ENCODE data around the gene ACADVL.

DNA sequence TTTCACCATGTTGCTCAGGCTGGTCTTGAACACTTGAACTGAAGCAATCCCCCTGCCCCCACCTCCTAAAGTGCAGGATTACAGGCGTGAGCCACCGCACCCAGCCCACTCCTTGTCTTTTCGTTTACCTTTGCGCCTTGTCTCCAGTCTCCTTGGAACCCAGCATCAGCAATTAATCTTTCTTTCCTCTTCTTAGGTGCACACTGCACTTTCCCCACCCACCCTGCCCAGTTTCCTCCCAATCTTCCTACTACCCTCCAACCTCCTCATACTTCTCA, 44.0 kb downstream of the ACADVL start:
- TF ChIP-seq, protein P1, sequence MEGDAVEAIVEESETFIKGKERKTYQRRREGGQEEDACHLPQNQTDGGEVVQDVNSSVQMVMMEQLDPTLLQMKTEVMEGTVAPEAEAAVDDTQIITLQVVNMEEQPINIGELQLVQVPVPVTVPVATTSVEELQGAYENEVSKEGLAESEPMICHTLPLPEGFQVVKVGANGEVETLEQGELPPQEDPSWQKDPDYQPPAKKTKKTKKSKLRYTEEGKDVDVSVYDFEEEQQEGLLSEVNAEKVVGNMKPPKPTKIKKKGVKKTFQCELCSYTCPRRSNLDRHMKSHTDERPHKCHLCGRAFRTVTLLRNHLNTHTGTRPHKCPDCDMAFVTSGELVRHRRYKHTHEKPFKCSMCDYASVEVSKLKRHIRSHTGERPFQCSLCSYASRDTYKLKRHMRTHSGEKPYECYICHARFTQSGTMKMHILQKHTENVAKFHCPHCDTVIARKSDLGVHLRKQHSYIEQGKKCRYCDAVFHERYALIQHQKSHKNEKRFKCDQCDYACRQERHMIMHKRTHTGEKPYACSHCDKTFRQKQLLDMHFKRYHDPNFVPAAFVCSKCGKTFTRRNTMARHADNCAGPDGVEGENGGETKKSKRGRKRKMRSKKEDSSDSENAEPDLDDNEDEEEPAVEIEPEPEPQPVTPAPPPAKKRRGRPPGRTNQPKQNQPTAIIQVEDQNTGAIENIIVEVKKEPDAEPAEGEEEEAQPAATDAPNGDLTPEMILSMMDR (IDR thresholded peaks at IDR 0.05) = no peak
- TF ChIP-seq POLR2A (IDR thresholded peaks at IDR 0.05) = no peak

All from right lobe of liver (tissue), 4 donors.